Rectal smooth muscle tissue (tissue), 1 donor: ENCODE results near the gene METTL16.
"Not testable (repeated sequence)": the region's sequence is repeated elsewhere in the genome, so short reads cannot be mapped to it uniquely, and the experiment has no call there.

Source experiments
- H3K27ac ChIP-seq: one replicate; pipeline ENCODE4 v1.7.0; 2013; ENCODE audit warnings: low read depth, low read length, inconsistent platforms
- H3K27me3 ChIP-seq: one replicate; pipeline ENCODE4 v1.7.0; 2013; ENCODE audit warnings: low read length; ENCODE audit not compliant: control insufficient read depth, insufficient read depth
- H3K36me3 ChIP-seq: one replicate; pipeline ENCODE4 v1.7.0; 2013; ENCODE audit warnings: low read length; ENCODE audit not compliant: control insufficient read depth, insufficient read depth
- H3K4me1 ChIP-seq: one replicate; pipeline ENCODE4 v1.7.0; 2013; ENCODE audit warnings: low read length; ENCODE audit not compliant: control insufficient read depth, insufficient read depth
- H3K4me3 ChIP-seq: one replicate; pipeline ENCODE4 v1.7.0; 2013; ENCODE audit warnings: low read length
- H3K9ac ChIP-seq: one replicate; pipeline ENCODE4 v1.7.0; 2013; ENCODE audit warnings: low read length

The METTL16 gene

GRCh38 chr17:2444382-2444781, 67.3 kb downstream of the METTL16 start:
- no peak overlapping the region for H3K4me3 ChIP-seq
- no peaks in the 10 kb centered on the region for H3K27me3 ChIP-seq
- H3K36me3 ChIP-seq = peaks cover 4% of the 10 kb centered on the region
- H3K9ac ChIP-seq = no peak overlapping the region
- no peak overlapping the region for H3K27ac ChIP-seq
- H3K4me1 ChIP-seq = no peaks in the 10 kb centered on the region

GRCh38 chr17:2442166-2442565, 69.5 kb downstream of the METTL16 start:
- Histone ChIP-seq H3K36me3 (peaks cover 8% of the 10 kb centered on the region), H3K27ac (no peak overlapping the region), H3K4me1 (no peaks in the 10 kb centered on the region), H3K4me3 (no peak overlapping the region), H3K27me3 (no peaks in the 10 kb centered on the region), H3K9ac (no peak overlapping the region)

DNA sequence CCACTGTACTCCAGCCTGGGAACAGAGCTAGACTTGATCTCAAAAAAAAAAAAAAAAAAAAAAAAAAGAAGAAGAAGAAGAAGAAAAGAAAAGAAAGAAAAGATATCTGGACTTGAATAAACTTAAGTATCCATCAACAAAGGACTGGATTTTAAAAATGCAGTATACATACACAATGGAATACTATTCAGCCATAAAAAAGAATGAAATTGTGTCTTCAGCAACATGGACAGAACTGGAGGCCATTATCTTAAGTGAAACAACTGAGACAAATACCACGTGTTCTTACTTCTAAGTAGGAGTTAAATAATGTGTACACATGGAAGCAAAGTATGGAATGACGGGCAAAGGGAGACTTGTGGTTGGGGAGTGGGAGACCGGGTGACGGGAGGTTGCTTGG, 70.8 kb downstream of the METTL16 start:
- Histone ChIP-seq H3K4me1 (no peaks in the 10 kb centered on the region), H3K4me3 (no peak overlapping the region), H3K9ac (no peak overlapping the region), H3K27ac (no peak overlapping the region), H3K36me3 (peaks cover 11% of the 10 kb centered on the region), H3K27me3 (no peaks in the 10 kb centered on the region)

GRCh38 chr17:2439997-2440396, 71.7 kb downstream of the METTL16 start:
- H3K36me3 ChIP-seq = peaks cover 11% of the 10 kb centered on the region
- not testable (repeated sequence) for H3K27ac ChIP-seq, H3K4me1 ChIP-seq, H3K9ac ChIP-seq, H3K4me3 ChIP-seq, H3K27me3 ChIP-seq

DNA sequence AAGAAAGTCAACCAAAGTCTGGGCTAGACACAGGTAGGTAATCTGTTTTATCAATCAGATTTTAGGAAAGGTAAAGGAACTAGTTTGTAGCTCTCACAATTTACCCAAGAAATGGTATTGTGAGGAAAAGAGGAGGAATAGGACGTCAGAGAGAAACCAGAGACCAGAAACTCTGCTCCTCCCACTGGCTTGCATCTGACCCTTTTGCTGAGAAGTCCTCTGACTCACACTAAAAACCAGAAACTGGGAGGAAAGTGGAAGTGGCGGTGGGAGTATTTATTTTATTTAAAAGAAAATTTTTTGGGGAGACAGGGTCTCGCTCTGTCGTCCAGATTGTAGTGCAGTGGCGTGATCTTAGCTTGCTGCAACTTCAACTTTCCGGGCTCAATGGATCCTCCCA, 72.9 kb downstream of the METTL16 start:
- H3K4me1 ChIP-seq = no peaks in the 10 kb centered on the region
- no peak overlapping the region for H3K9ac ChIP-seq
- no peak overlapping the region for H3K4me3 ChIP-seq
- peaks cover 11% of the 10 kb centered on the region for H3K36me3 ChIP-seq
- H3K27me3 ChIP-seq = no peaks in the 10 kb centered on the region
- H3K27ac ChIP-seq = no peak overlapping the region

GRCh38 chr17:2436316-2436905, 75.3 kb downstream of the METTL16 start:
- Histone ChIP-seq H3K27ac (no peak overlapping the region), H3K4me3 (no peak overlapping the region), H3K9ac (no peak overlapping the region), H3K36me3 (peaks cover 16% of the 10 kb centered on the region), H3K4me1 (no peaks in the 10 kb centered on the region), H3K27me3 (no peaks in the 10 kb centered on the region)

GRCh38 chr17:2435862-2436261, 75.8 kb downstream of the METTL16 start:
- Histone ChIP-seq H3K27me3 (no peaks in the 10 kb centered on the region), H3K9ac (no peak overlapping the region), H3K4me1 (no peaks in the 10 kb centered on the region), H3K27ac (no peak overlapping the region), H3K36me3 (peaks cover 12% of the 10 kb centered on the region), H3K4me3 (no peak overlapping the region)

GRCh38 chr17:2435181-2435741, 76.4 kb downstream of the METTL16 start:
- H3K27me3 ChIP-seq = no peaks in the 10 kb centered on the region
- no peaks in the 10 kb centered on the region for H3K4me1 ChIP-seq
- H3K4me3 ChIP-seq = no peak overlapping the region
- H3K27ac ChIP-seq = no peak overlapping the region
- H3K36me3 ChIP-seq = peaks cover 12% of the 10 kb centered on the region
- no peak overlapping the region for H3K9ac ChIP-seq

DNA sequence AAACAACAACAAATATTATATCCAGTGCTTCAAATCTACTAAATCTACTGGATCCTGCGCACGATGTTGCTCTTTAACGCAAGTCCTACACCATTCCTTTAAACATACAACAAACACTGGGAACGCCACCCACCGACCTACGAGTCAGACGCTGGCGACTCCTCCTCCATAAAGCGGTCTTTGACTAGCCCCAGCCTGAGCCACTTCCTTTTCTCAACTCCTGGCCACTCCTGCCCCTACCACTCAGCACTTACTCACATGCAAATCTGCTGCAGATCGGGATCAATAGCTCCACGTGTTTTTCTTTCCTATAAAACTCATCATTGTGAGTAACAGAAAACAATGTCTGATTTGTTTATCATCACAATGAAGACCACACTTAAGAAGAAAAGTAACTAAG, 78.0 kb downstream of the METTL16 start:
- H3K27me3 ChIP-seq = no peaks in the 10 kb centered on the region
- H3K36me3 ChIP-seq = peaks cover 12% of the 10 kb centered on the region
- H3K4me1 ChIP-seq = no peaks in the 10 kb centered on the region
- no peak overlapping the region for H3K4me3 ChIP-seq
- no peak overlapping the region for H3K27ac ChIP-seq
- no peak overlapping the region for H3K9ac ChIP-seq

- no peak overlapping the region for H3K4me3 ChIP-seq
- no peaks in the 10 kb centered on the region for H3K27me3 ChIP-seq
- H3K27ac ChIP-seq = no peak overlapping the region
- no peak overlapping the region for H3K9ac ChIP-seq
- H3K4me1 ChIP-seq = no peaks in the 10 kb centered on the region
- H3K36me3 ChIP-seq = peaks cover under 1% of the 10 kb centered on the region
These were observed 83.8 kb downstream of the METTL16 start for GRCh38 chr17:2427910-2428309.

DNA sequence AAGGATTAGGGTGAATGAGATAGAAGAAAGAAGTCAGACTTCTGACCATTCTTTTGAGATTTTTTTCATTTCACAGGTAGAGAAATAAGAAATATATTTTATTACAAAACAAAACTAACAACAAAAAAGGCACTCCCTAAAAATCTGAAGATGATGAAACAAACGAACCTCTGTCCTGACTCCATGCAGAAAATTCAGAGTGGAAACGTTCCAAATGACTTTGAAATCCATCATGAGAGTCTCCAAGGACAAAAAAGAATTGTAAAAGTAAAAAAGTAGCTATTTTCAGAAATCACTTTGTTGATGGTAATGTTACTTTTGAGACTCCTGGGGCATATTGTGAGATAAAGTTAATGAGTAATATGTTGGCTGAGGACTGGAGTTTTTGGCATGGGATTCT, 84.5 kb downstream of the METTL16 start:
- Histone ChIP-seq H3K9ac (no peak overlapping the region), H3K27me3 (no peaks in the 10 kb centered on the region), H3K36me3 (no peaks in the 10 kb centered on the region), H3K4me3 (no peak overlapping the region), H3K4me1 (no peaks in the 10 kb centered on the region), H3K27ac (no peak overlapping the region)

DNA sequence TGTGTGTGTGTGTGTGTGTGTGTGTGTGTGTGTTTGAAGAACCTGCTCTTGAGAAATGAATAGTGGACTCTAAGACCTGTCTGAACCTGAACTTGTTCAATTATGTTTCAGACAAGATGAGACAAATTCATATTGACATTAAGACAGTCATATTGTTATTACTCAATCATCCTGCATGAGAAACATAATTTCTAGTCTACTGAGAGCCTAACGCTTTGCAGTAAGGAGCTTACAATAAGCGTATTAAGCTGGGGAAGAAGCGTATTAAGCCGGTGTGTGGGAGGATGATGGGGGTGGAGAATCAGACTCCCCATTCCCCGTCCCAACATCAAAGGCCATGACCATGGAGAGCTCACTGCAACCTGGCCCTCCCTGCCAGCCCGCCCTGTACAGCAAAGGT, 88.4 kb downstream of the METTL16 start:
- Histone ChIP-seq H3K27ac (no peak overlapping the region), H3K9ac (no peak overlapping the region)

More for the DNA sequence above, 88.4 kb downstream of the METTL16 start:
- Histone ChIP-seq H3K27me3 (no peaks in the 10 kb centered on the region), H3K36me3 (peaks cover 10% of the 10 kb centered on the region), H3K4me1 (peaks cover 3% of the 10 kb centered on the region), H3K4me3 (no peak overlapping the region)
